HepG2 (cell line): Measurements from ENCODE around the gene IGF2BP3. TPM values are rescaled to one million over a fixed set of nuclear protein-coding genes. Genes with fewer than 3 reads are reported as not detected.

Source experiments
- ATF4 ChIP-seq, 2 experiments: fragments of 450-650 bp in 1 of 2; sonication (generic) in 1 of 2; formaldehyde crosslinking; IDR thresholded peaks; 2 replicates each; pipeline versions ENCODE4 v1.5.0 to v1.8.0; 2020 to 2022; ENCODE audit warnings: mild to moderate bottlenecking in 1 of 2, missing genetic modification reagents in 1 of 2
- BCL3 ChIP-seq: sonication (generic); formaldehyde crosslinking; IDR thresholded peaks from 2 replicates; pipeline ENCODE4 v1.5.1; 2020; ENCODE audit warnings: mild to moderate bottlenecking, missing genetic modification reagents, moderate library complexity
- DR1 ChIP-seq: sonication (generic); formaldehyde crosslinking; IDR thresholded peaks from 2 replicates; pipeline ENCODE4 v1.8.0; 2021; ENCODE audit warnings: mild to moderate bottlenecking, missing genetic modification reagents, inconsistent platforms
- ELF3 ChIP-seq: IDR thresholded peaks from 2 replicates; pipeline ENCODE4 v1.6.1; 2016; ENCODE audit warnings: missing genetic modification reagents, missing compliant biosample characterization
- GMEB2 ChIP-seq: IDR thresholded peaks from 2 replicates; pipeline ENCODE4 v1.6.1; 2016; ENCODE audit warnings: missing biosample characterization, missing genetic modification reagents, low read depth
- GTF2F1 ChIP-seq: fragments of 150-350 bp; IDR thresholded peaks from 2 replicates; pipeline ENCODE4 v1.6.1; 2014; ENCODE audit warnings: low read length
- GTF3A ChIP-seq: sonication (generic); formaldehyde crosslinking; conservative IDR thresholded peaks from 2 replicates; pipeline ENCODE4 v1.4.0; 2020; ENCODE audit warnings: mild to moderate bottlenecking, missing genetic modification reagents
- HDAC6 ChIP-seq: fragments of 200-600 bp; sonication (generic); IDR thresholded peaks from 2 replicates; pipeline ENCODE4 v1.7.0; 2017; ENCODE audit warnings: mild to moderate bottlenecking, antibody characterized with exemption, low read length, low read depth
- MATR3 ChIP-seq: sonication (generic); formaldehyde crosslinking; IDR thresholded peaks from 2 replicates; pipeline ENCODE4 v1.4.0; 2020; ENCODE audit warnings: missing genetic modification reagents
- NCOA1 ChIP-seq: sonication (generic); formaldehyde crosslinking; IDR thresholded peaks from 2 replicates; pipeline ENCODE4 v1.9.0; 2021; ENCODE audit warnings: missing genetic modification reagents
- PLSCR1 ChIP-seq: sonication (generic); formaldehyde crosslinking; IDR thresholded peaks from 2 replicates; pipeline ENCODE4 v1.5.0; 2020; ENCODE audit warnings: missing genetic modification reagents, mild to moderate bottlenecking, borderline replicate concordance
- RARA ChIP-seq: IDR thresholded peaks from 2 replicates; pipeline ENCODE4 v1.6.1; 2016; ENCODE audit warnings: missing genetic modification reagents, missing compliant biosample characterization
- RBFOX2 ChIP-seq: fragments of 200-400 bp; formaldehyde crosslinking; IDR thresholded peaks from 2 replicates; pipeline ENCODE4 v1.6.1; 2017; ENCODE audit warnings: low read depth, mild to moderate bottlenecking, low read length
- REXO4 ChIP-seq: sonication (generic); formaldehyde crosslinking; IDR thresholded peaks from 2 replicates; pipeline ENCODE4 v1.8.0; 2022; ENCODE audit warnings: missing genetic modification reagents, mild to moderate bottlenecking, borderline replicate concordance
- THAP11 ChIP-seq: IDR thresholded peaks from 2 replicates; pipeline ENCODE4 v1.6.1; 2016; ENCODE audit warnings: missing biosample characterization, missing genetic modification reagents
- WIZ ChIP-seq: sonication (generic); formaldehyde crosslinking; IDR thresholded peaks from 2 replicates; pipeline ENCODE4 v1.5.1; 2020; ENCODE audit warnings: mild to moderate bottlenecking, missing genetic modification reagents
- ZBTB7B ChIP-seq: sonication (generic); formaldehyde crosslinking; IDR thresholded peaks from 2 replicates; pipeline ENCODE4 v1.4.0; 2020; ENCODE audit warnings: missing genetic modification reagents
- ZFX ChIP-seq: sonication (generic); formaldehyde crosslinking; IDR thresholded peaks from 2 replicates; pipeline ENCODE4 v1.4.0; 2020; ENCODE audit warnings: mild to moderate bottlenecking, low read depth, missing genetic modification reagents, moderate library complexity
- ZNF121 ChIP-seq: sonication (generic); formaldehyde crosslinking; IDR thresholded peaks from 2 replicates; pipeline ENCODE4 v1.5.0; 2020; ENCODE audit warnings: mild to moderate bottlenecking, missing genetic modification reagents
- ZNF446 ChIP-seq: sonication (generic); formaldehyde crosslinking; IDR thresholded peaks from 2 replicates; pipeline ENCODE4 v1.5.0; 2020; ENCODE audit warnings: mild to moderate bottlenecking, missing genetic modification reagents
- ZNF512B ChIP-seq: sonication (generic); formaldehyde crosslinking; IDR thresholded peaks from 2 replicates; pipeline ENCODE4 v1.5.1; 2020; ENCODE audit warnings: missing genetic modification reagents, mild to moderate bottlenecking, borderline replicate concordance
- ZNF670 ChIP-seq: sonication (generic); formaldehyde crosslinking; IDR thresholded peaks from 2 replicates; pipeline ENCODE4 v1.8.0; 2022; ENCODE audit warnings: mild to moderate bottlenecking, missing genetic modification reagents, borderline replicate concordance
- ZSCAN22 ChIP-seq: sonication (generic); formaldehyde crosslinking; IDR thresholded peaks from 2 replicates; pipeline ENCODE4 v1.4.0; 2020; ENCODE audit warnings: mild to moderate bottlenecking, missing genetic modification reagents
- polyA plus RNA-seq, 8 experiments: library from polyadenylated mRNA; depleted of rRNA in 3 of 8; stranded (reverse) in 7 of 8; unstranded in 1 of 8; fragments of >200 nt; fragmentation: Illumina TruSeq in 4 of 8; extraction: Trizol in 4 of 8; gene quantifications; 2 replicates each; pipeline versions ENCODE4 v1.2.1 to v1.2.3, GENCODE V29; 2011 to 2016; ENCODE audit warnings: low read depth in 4 of 8, missing spikeins in 1 of 8, mixed read lengths in 1 of 8; ENCODE audit not compliant: insufficient read depth in 1 of 8
- total RNA-seq, 5 experiments: library from RNA; depleted of rRNA; stranded (reverse); fragments of >200 nt; fragmentation: Illumina TruSeq; extraction: Trizol; gene quantifications; 2 replicates each; pipeline ENCODE4 v1.2.3, GENCODE V29; 2016; ENCODE audit warnings: low read depth in 1 of 5

The IGF2BP3 gene
- total and polyA plus RNA-seq, 2 of the 13 experiments (the other 11 are each of a cell fraction or from before 2014, with no cell fraction given), result 37.7 to 39.5 TPM

- TF ChIP-seq ZNF670 (CRISPR knock-in tag), result no peak; the same call in 1 of the 2 replicates
- no peak for TF ChIP-seq HDAC6
- TF ChIP-seq ATF4 (CRISPR knock-in tag; IDR thresholded peaks at IDR 0.05), result peak in 1 of 2 experiments; percentile 61; a peak in 2 of 4 replicates
- no peak for TF ChIP-seq GTF2F1
- TF ChIP-seq WIZ (CRISPR knock-in tag), result no peak
- 0 out of 2 replicates have a peak, but pooled peaks have one; percentile 34 for TF ChIP-seq NCOA1 (CRISPR knock-in tag)
- no peak for TF ChIP-seq BCL3 (CRISPR knock-in tag)
- no peak for TF ChIP-seq MATR3
- TF ChIP-seq ZFX (CRISPR knock-in tag), result peak; percentile 55; the same call in 1 of the 2 replicates
- TF ChIP-seq ZNF512B (CRISPR knock-in tag), result no peak
- TF ChIP-seq REXO4 (CRISPR knock-in tag), result no peak
- TF ChIP-seq PLSCR1 (CRISPR knock-in tag), result no peak
- TF ChIP-seq GMEB2 (CRISPR knock-in tag), result no peak
- no peak for TF ChIP-seq GTF3A (CRISPR knock-in tag)
- 0 out of 2 replicates have a peak, but pooled peaks have one; percentile 24 for TF ChIP-seq ZNF446 (CRISPR knock-in tag)
- 0 out of 2 replicates have a peak, but pooled peaks have one; percentile 11 for TF ChIP-seq ELF3 (CRISPR knock-in tag)
- TF ChIP-seq ZNF121, result no peak
- TF ChIP-seq ZBTB7B (CRISPR knock-in tag), result 0 out of 2 replicates have a peak, but pooled peaks have one; percentile 44
- peak; percentile 65 for TF ChIP-seq RARA (CRISPR knock-in tag)
- peak; percentile 57; the same call in 1 of the 2 replicates for TF ChIP-seq THAP11 (CRISPR knock-in tag)
- no peak for TF ChIP-seq DR1 (CRISPR knock-in tag)
- TF ChIP-seq ZSCAN22 (CRISPR knock-in tag), result no peak
- peak; percentile 61 for TF ChIP-seq RBFOX2
Observed at GRCh38 chr7:23490357-23491135, 20.3 kb upstream of the IGF2BP3 start (continued).
